ENCODE data around the gene ANP32D. TPM values are rescaled to one million over a fixed set of nuclear protein-coding genes. Genes with fewer than 3 reads are reported as not detected.
"Not testable (repeated sequence)": the region's sequence is repeated elsewhere in the genome, so short reads cannot be mapped to it uniquely, and the experiment has no call there.

ANP32D gene
- total RNA-seq, 1 donor from 2014 or later: not detected

GRCh38 chr12:48454667-48455066 is 17.7 kb upstream of the ANP32D start:
- no peak for DNase-seq
- TF ChIP-seq CTCF (IDR thresholded peaks at IDR 0.05; ENCODE audit: partially characterized antibody, unreplicated experiment): no peak
- H3K36me3 Mint-ChIP-seq (ENCODE audit: unreplicated experiment): peaks cover 6% of the 10 kb centered on the region
- no peak overlapping the region for H3K27ac Mint-ChIP-seq (ENCODE audit: unreplicated experiment)
- no peaks in the 10 kb centered on the region for H3K4me1 Mint-ChIP-seq (ENCODE audit: low read depth, unreplicated experiment)
- peaks cover 2% of the 10 kb centered on the region for H3K9me3 Mint-ChIP-seq (ENCODE audit: unreplicated experiment)
- no peak overlapping the region for H3K4me3 Mint-ChIP-seq (ENCODE audit: unreplicated experiment)
- no peaks in the 10 kb centered on the region for H3K27me3 Mint-ChIP-seq (ENCODE audit: unreplicated experiment)

- H3K27me3 Mint-ChIP-seq (ENCODE audit: unreplicated experiment): no peaks in the 10 kb centered on the region
- TF ChIP-seq CTCF (IDR thresholded peaks at IDR 0.05; ENCODE audit: partially characterized antibody, unreplicated experiment): no peak
- no peaks in the 10 kb centered on the region for H3K4me1 Mint-ChIP-seq (ENCODE audit: low read depth, unreplicated experiment)
- H3K36me3 Mint-ChIP-seq (ENCODE audit: unreplicated experiment): peaks cover 1% of the 10 kb centered on the region
- DNase-seq: no peak
- H3K9me3 Mint-ChIP-seq (ENCODE audit: unreplicated experiment): no peaks in the 10 kb centered on the region
- H3K27ac Mint-ChIP-seq (ENCODE audit: unreplicated experiment): no peak overlapping the region
- no peak overlapping the region for H3K4me3 Mint-ChIP-seq (ENCODE audit: unreplicated experiment)
Observed at GRCh38 chr12:48455116-48455515, 17.2 kb upstream of the ANP32D start.

- H3K4me3 Mint-ChIP-seq (ENCODE audit: unreplicated experiment): no peak overlapping the region
- no peaks in the 10 kb centered on the region for H3K4me1 Mint-ChIP-seq (ENCODE audit: low read depth, unreplicated experiment)
- H3K27me3 Mint-ChIP-seq (ENCODE audit: unreplicated experiment): peaks cover 2% of the 10 kb centered on the region
- H3K9me3 Mint-ChIP-seq (ENCODE audit: unreplicated experiment): no peaks in the 10 kb centered on the region
- TF ChIP-seq CTCF (IDR thresholded peaks at IDR 0.05; ENCODE audit: partially characterized antibody, unreplicated experiment): no peak
- H3K27ac Mint-ChIP-seq (ENCODE audit: unreplicated experiment): no peak overlapping the region
- no peaks in the 10 kb centered on the region for H3K36me3 Mint-ChIP-seq (ENCODE audit: unreplicated experiment)
- no peak for DNase-seq
Observed at GRCh38 chr12:48459259-48459658, 13.1 kb upstream of the ANP32D start.

- not testable (repeated sequence) for H3K9me3 Mint-ChIP-seq (ENCODE audit: unreplicated experiment); H3K4me1 Mint-ChIP-seq (ENCODE audit: low read depth, unreplicated experiment); DNase-seq; H3K27me3 Mint-ChIP-seq (ENCODE audit: unreplicated experiment); H3K4me3 Mint-ChIP-seq (ENCODE audit: unreplicated experiment); H3K27ac Mint-ChIP-seq (ENCODE audit: unreplicated experiment)
- peaks cover 25% of the 10 kb centered on the region for H3K36me3 Mint-ChIP-seq (ENCODE audit: unreplicated experiment)
Observed at GRCh38 chr12:48469027-48469426, 3.3 kb upstream of the ANP32D start.

GRCh38 chr12:48473061-48473460 is 702 bp downstream of the ANP32D start:
- TF ChIP-seq CTCF (IDR thresholded peaks at IDR 0.05; ENCODE audit: partially characterized antibody, unreplicated experiment): no peak
- Mint-ChIP-seq H3K27me3 (ENCODE audit: unreplicated experiment) (peaks cover 5% of the 10 kb centered on the region), H3K4me3 (ENCODE audit: unreplicated experiment) (no peak overlapping the region), H3K36me3 (ENCODE audit: unreplicated experiment) (peaks cover 28% of the 10 kb centered on the region), H3K27ac (ENCODE audit: unreplicated experiment) (no peak overlapping the region), H3K4me1 (ENCODE audit: low read depth, unreplicated experiment) (no peaks in the 10 kb centered on the region), H3K9me3 (ENCODE audit: unreplicated experiment) (peaks cover 9% of the 10 kb centered on the region)
- DNase-seq: no peak

GRCh38 chr12:48474497-48474896 is 2.1 kb downstream of the ANP32D start:
- not testable (repeated sequence) for H3K27ac Mint-ChIP-seq (ENCODE audit: unreplicated experiment); DNase-seq; H3K27me3 Mint-ChIP-seq (ENCODE audit: unreplicated experiment); H3K4me1 Mint-ChIP-seq (ENCODE audit: low read depth, unreplicated experiment); H3K9me3 Mint-ChIP-seq (ENCODE audit: unreplicated experiment); H3K4me3 Mint-ChIP-seq (ENCODE audit: unreplicated experiment)
- H3K36me3 Mint-ChIP-seq (ENCODE audit: unreplicated experiment): peaks cover 28% of the 10 kb centered on the region

Data from glutamatergic neuron (in vitro differentiated cells).